Measurements from ENCODE around the gene ASF1B. TPM values are rescaled to one million over a fixed set of nuclear protein-coding genes. Genes with fewer than 3 reads are reported as not detected.
"Not testable (repeated sequence)": the region's sequence is repeated elsewhere in the genome, so short reads cannot be mapped to it uniquely, and the experiment has no call there.

ASF1B gene
- total RNA-seq (2021) (50.0 and 54.6 TPM in 2 replicates), Bru-seq, nascent RNA (percentile 73 among the genes with signal in this experiment), BruChase-seq, experiment 1, labeled RNA remaining after a 2-hour chase (percentile 72 among the genes with signal in this experiment), BruChase-seq, experiment 2, labeled RNA remaining after a 6-hour chase (percentile 82 among the genes with signal in this experiment)
- long read RNA-seq, transcript ASF1B-201 (4 exons, 2,059 nt), result major isoform, 122 of 138 reads
- long read RNA-seq, transcript ASF1B-202 (3 exons, 765 nt), result minor isoform, 5 of 138 reads
- long read RNA-seq, partial matches to known transcripts, result 5 of 138 reads
- long read RNA-seq, other reads (novel, unspliced or antisense), result 5 of 138 reads

- H3K9me3 ChIP-seq (ENCODE audit: low read depth, low read length, poor library complexity, severe bottlenecking), result no peaks in the 10 kb centered on the region
- ChIA-PET POLR2A (ENCODE audit: low non-redundant PET) (interaction anchor here (0.7 kb wide), 3 partner anchors 186 to 314 kb away, joined by 3 to 4 read pairs (median 3); no protein-coding TSS in a partner anchor), CTCF (interaction anchor here (0.5 to 1.4 kb wide), 12 partner anchors 9 to 342 kb away, joined by 3 to 7 read pairs (median 4); no protein-coding TSS in a partner anchor)
- TF ChIP-seq EZH2 (IDR thresholded peaks at IDR 0.05; ENCODE audit: borderline replicate concordance, low read depth, low read length, poor library complexity, severe bottlenecking) (no peak), CTCF (conservative IDR thresholded peaks at IDR 0.05; ENCODE audit: low read depth, low read length) (peak; percentile 91)
- H3K4me3 ChIP-seq (ENCODE audit: low read depth, low read length, poor library complexity, severe bottlenecking), result peak within 1 kb of the TSS; percentile 89
- peaks cover 4% of the 10 kb centered on the region for H3K36me3 ChIP-seq (ENCODE audit: insufficient read depth, low read length, poor library complexity, severe bottlenecking)
- H3K27ac ChIP-seq (ENCODE audit: low read depth, low read length, poor library complexity, severe bottlenecking), result peak within 1 kb of the TSS; percentile 84
- H3K27me3 ChIP-seq (replicated peaks; ENCODE audit: insufficient read depth, low read depth, low read length, poor library complexity), result no peaks in the 10 kb centered on the region
- DNase-seq (ENCODE audit: low spot score), result peak; percentile 100
- BruUV-seq (replicated peaks), result no TSS peak
- intact Hi-C loops (cut with micrococcal nuclease; ENCODE audit: unreplicated experiment), result loop anchor here (1.0 to 5.0 kb wide), 4 partner anchors 211 to 346 kb away; no protein-coding TSS in a partner anchor
- peaks cover 21% of the 10 kb centered on the region for H3K4me1 ChIP-seq (ENCODE audit: insufficient read depth, low read length, poor library complexity, severe bottlenecking)
These were observed at the start of gene ASF1B for GRCh38 chr19:14136509-14137281. TSS of gene ASF1B (minus strand) at chr19:14136589. CDS start at chr19:14136456, 133 bp downstream.

- CTCF ChIA-PET; H3K4me3 ChIP-seq (ENCODE audit: low read depth, low read length, poor library complexity, severe bottlenecking); H3K36me3 ChIP-seq (ENCODE audit: insufficient read depth, low read length, poor library complexity, severe bottlenecking); H3K9me3 ChIP-seq (ENCODE audit: low read depth, low read length, poor library complexity, severe bottlenecking); intact Hi-C loops (cut with micrococcal nuclease; ENCODE audit: unreplicated experiment); POLR2A ChIA-PET (ENCODE audit: low non-redundant PET); H3K27ac ChIP-seq (ENCODE audit: low read depth, low read length, poor library complexity, severe bottlenecking); H3K27me3 ChIP-seq (replicated peaks; ENCODE audit: insufficient read depth, low read depth, low read length, poor library complexity); BruUV-seq (replicated peaks); DNase-seq (ENCODE audit: low spot score): not testable (repeated sequence)
- peaks cover 30% of the 10 kb centered on the region for H3K4me1 ChIP-seq (ENCODE audit: insufficient read depth, low read length, poor library complexity, severe bottlenecking)
These were observed 49.3 kb upstream of the ASF1B start for GRCh38 chr19:14185691-14186090.

GRCh38 chr19:14185158-14185557, 48.8 kb upstream of the ASF1B start:
- no peaks in the 10 kb centered on the region for H3K36me3 ChIP-seq (ENCODE audit: insufficient read depth, low read length, poor library complexity, severe bottlenecking)
- ChIA-PET POLR2A (ENCODE audit: low non-redundant PET) (no interaction called here), CTCF (interaction anchor here (1.5 kb wide), 1 partner anchor 163 kb away, joined by 8 read pairs; no protein-coding TSS in a partner anchor)
- no TSS peak for BruUV-seq (replicated peaks)
- no peaks in the 10 kb centered on the region for H3K9me3 ChIP-seq (ENCODE audit: low read depth, low read length, poor library complexity, severe bottlenecking)
- H3K27me3 ChIP-seq (replicated peaks; ENCODE audit: insufficient read depth, low read depth, low read length, poor library complexity), result no peaks in the 10 kb centered on the region
- no peak overlapping the region for H3K4me3 ChIP-seq (ENCODE audit: low read depth, low read length, poor library complexity, severe bottlenecking)
- peaks cover 30% of the 10 kb centered on the region for H3K4me1 ChIP-seq (ENCODE audit: insufficient read depth, low read length, poor library complexity, severe bottlenecking)
- intact Hi-C loops (cut with micrococcal nuclease; ENCODE audit: unreplicated experiment), result no loop called here
- DNase-seq (ENCODE audit: low spot score), result no peak
- peak overlapping the region; percentile 22 for H3K27ac ChIP-seq (ENCODE audit: low read depth, low read length, poor library complexity, severe bottlenecking)
- TF ChIP-seq CTCF (conservative IDR thresholded peaks at IDR 0.05; ENCODE audit: low read depth, low read length) (no peak), EZH2 (IDR thresholded peaks at IDR 0.05; ENCODE audit: borderline replicate concordance, low read depth, low read length, poor library complexity, severe bottlenecking) (no peak)
